IPS-18c (cell line): ENCODE data around the gene ZNF609.

Experiments
- H3K4me3 ChIP-seq: 2 replicates; pipeline ENCODE4 v1.7.0; 2013; ENCODE audit warnings: low read depth, mild to moderate bottlenecking, low read length, moderate library complexity; ENCODE audit not compliant: insufficient read depth
- H3K9me3 ChIP-seq: one replicate; pipeline ENCODE4 v1.6.1; 2013; ENCODE audit warnings: mild to moderate bottlenecking, low read length, moderate library complexity; ENCODE audit not compliant: control insufficient read depth, insufficient read depth

ZNF609 gene

GRCh38 chr15:64681424-64682024 is 221.1 kb downstream of the ZNF609 start:
- Histone ChIP-seq H3K9me3 (peaks cover 2% of the 10 kb centered on the region), H3K4me3 (no peak overlapping the region)

- H3K9me3 ChIP-seq = peaks cover 2% of the 10 kb centered on the region
- no peak overlapping the region for H3K4me3 ChIP-seq
Measured at GRCh38 chr15:64682255-64682654, 221.9 kb downstream of the ZNF609 start.

- Histone ChIP-seq H3K9me3 (peaks cover 2% of the 10 kb centered on the region), H3K4me3 (no peak overlapping the region)
Measured at GRCh38 chr15:64683378-64683777, 223.0 kb downstream of the ZNF609 start.

- Histone ChIP-seq H3K4me3 (no peak overlapping the region), H3K9me3 (peaks cover 2% of the 10 kb centered on the region)
Measured at GRCh38 chr15:64685230-64685888, 225.0 kb downstream of the ZNF609 start.

GRCh38 chr15:64686130-64686735 is 225.9 kb downstream of the ZNF609 start:
- H3K4me3 ChIP-seq = no peak overlapping the region
- peaks cover 2% of the 10 kb centered on the region for H3K9me3 ChIP-seq

GRCh38 chr15:64687172-64687571 is 226.8 kb downstream of the ZNF609 start:
- Histone ChIP-seq H3K4me3 (no peak overlapping the region), H3K9me3 (peaks cover 2% of the 10 kb centered on the region)

- H3K9me3 ChIP-seq = peaks cover 2% of the 10 kb centered on the region
Measured at GRCh38 chr15:64687688-64688087, 227.3 kb downstream of the ZNF609 start.

GRCh38 chr15:64688770-64689169 is 228.4 kb downstream of the ZNF609 start:
- H3K9me3 ChIP-seq = peaks cover 2% of the 10 kb centered on the region
- H3K4me3 ChIP-seq = no peak overlapping the region

More at GRCh38 chr15:64687688-64688087, 227.3 kb downstream of the ZNF609 start:
- H3K4me3 ChIP-seq = no peak overlapping the region

GRCh38 chr15:64690008-64690407 is 229.6 kb downstream of the ZNF609 start:
- Histone ChIP-seq H3K9me3 (no peaks in the 10 kb centered on the region), H3K4me3 (no peak overlapping the region)

GRCh38 chr15:64690578-64691296 is 230.4 kb downstream of the ZNF609 start:
- H3K9me3 ChIP-seq = no peaks in the 10 kb centered on the region

GRCh38 chr15:64691896-64692565 is 231.7 kb downstream of the ZNF609 start:
- H3K4me3 ChIP-seq = no peak overlapping the region
- H3K9me3 ChIP-seq = no peaks in the 10 kb centered on the region

More at GRCh38 chr15:64690578-64691296, 230.4 kb downstream of the ZNF609 start:
- no peak overlapping the region for H3K4me3 ChIP-seq

GRCh38 chr15:64693134-64693533 is 232.8 kb downstream of the ZNF609 start:
- Histone ChIP-seq H3K9me3 (no peaks in the 10 kb centered on the region), H3K4me3 (no peak overlapping the region)

- H3K9me3 ChIP-seq = no peaks in the 10 kb centered on the region
- no peak overlapping the region for H3K4me3 ChIP-seq
Measured at GRCh38 chr15:64694816-64695215, 234.4 kb downstream of the ZNF609 start.

- Histone ChIP-seq H3K9me3 (no peaks in the 10 kb centered on the region), H3K4me3 (no peak overlapping the region)
Measured at GRCh38 chr15:64695561-64695992, 235.2 kb downstream of the ZNF609 start.

- Histone ChIP-seq H3K9me3 (no peaks in the 10 kb centered on the region), H3K4me3 (no peak overlapping the region)
Measured at GRCh38 chr15:64696481-64696880, 236.1 kb downstream of the ZNF609 start.

GRCh38 chr15:64697911-64698369 is 237.6 kb downstream of the ZNF609 start:
- H3K4me3 ChIP-seq = no peak overlapping the region

GRCh38 chr15:64698823-64699222 is 238.4 kb downstream of the ZNF609 start:
- no peak overlapping the region; the same call in 1 of the 2 replicates for H3K4me3 ChIP-seq

More at GRCh38 chr15:64697911-64698369, 237.6 kb downstream of the ZNF609 start:
- no peaks in the 10 kb centered on the region for H3K9me3 ChIP-seq

More at GRCh38 chr15:64698823-64699222, 238.4 kb downstream of the ZNF609 start:
- no peaks in the 10 kb centered on the region for H3K9me3 ChIP-seq
